ENCODE data around the gene CYP2D6.
A peak's percentile ranks its signal among the peaks of the same experiment; 100 is the strongest.
"Not testable (repeated sequence)": the region's sequence is repeated elsewhere in the genome, so short reads cannot be mapped to it uniquely, and the experiment has no call there.

The CYP2D6 gene

DNA sequence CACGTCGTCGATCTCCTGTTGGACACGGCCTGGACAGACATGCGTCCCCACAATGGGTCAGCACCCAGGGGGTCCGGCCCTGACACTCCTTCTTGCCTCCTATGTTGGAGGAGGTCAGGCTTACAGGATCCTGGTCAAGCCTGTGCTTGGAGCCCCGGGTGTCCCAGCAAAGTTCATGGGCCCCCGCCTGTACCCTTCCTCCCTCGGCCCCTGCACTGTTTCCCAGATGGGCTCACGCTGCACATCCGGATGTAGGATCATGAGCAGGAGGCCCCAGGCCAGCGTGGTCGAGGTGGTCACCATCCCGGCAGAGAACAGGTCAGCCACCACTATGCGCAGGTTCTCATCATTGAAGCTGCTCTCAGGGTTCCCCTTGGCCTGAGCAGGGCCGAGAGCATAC is 3.0 kb downstream of the CYP2D6 start:
- TF ChIP-seq, protein P1, sequence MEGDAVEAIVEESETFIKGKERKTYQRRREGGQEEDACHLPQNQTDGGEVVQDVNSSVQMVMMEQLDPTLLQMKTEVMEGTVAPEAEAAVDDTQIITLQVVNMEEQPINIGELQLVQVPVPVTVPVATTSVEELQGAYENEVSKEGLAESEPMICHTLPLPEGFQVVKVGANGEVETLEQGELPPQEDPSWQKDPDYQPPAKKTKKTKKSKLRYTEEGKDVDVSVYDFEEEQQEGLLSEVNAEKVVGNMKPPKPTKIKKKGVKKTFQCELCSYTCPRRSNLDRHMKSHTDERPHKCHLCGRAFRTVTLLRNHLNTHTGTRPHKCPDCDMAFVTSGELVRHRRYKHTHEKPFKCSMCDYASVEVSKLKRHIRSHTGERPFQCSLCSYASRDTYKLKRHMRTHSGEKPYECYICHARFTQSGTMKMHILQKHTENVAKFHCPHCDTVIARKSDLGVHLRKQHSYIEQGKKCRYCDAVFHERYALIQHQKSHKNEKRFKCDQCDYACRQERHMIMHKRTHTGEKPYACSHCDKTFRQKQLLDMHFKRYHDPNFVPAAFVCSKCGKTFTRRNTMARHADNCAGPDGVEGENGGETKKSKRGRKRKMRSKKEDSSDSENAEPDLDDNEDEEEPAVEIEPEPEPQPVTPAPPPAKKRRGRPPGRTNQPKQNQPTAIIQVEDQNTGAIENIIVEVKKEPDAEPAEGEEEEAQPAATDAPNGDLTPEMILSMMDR (conservative IDR thresholded peaks at IDR 0.05; ENCODE audit: low read depth, low read length), result no peak
- DNase-seq (ENCODE audit: low read depth), result no peak

GRCh38 chr22:42123529-42123928 is 7.1 kb downstream of the CYP2D6 start:
- DNase-seq (ENCODE audit: low read depth); H3K4me3 ChIP-seq (ENCODE audit: low read length): not testable (repeated sequence)

More for the DNA sequence above, 3.0 kb downstream of the CYP2D6 start:
- no peak overlapping the region for H3K4me3 ChIP-seq (ENCODE audit: low read length)

DNA sequence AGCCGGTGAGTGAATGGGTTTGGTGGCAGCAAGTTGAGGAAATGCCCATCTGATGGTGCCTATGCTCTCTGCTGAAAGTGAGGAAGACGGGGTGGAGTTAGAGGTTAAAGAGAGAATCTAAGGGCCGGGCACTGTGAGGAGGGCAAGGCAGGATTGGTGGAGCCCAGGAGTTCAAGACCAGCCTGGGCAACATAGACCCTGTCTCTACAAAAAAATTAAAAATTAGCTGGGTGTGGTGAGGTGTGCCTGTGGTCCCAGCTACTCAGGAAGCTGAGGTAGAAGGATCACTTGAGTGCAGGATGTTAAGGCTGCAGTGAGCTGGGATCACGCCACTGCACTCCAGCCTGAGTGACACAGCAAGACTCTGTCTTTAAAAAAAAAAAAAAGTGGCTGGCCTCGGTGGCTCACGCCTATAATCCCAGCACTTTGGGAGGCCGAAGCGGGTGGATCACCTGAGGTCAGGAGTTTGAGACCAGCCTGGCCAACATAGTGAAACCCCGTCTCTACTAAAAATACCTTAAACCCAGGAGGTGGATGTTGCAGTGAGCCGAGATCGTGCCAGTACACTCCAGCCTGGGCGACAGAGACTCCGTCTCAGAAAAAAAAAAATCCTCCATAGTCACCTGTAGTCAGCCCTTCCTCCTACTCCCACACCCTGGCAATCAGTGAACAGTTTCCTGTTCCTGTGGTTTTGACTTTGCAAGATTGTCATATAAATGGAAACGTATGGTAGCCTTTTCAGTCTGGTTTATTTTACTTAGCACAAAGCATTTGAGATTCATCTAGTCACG is 10.2 kb downstream of the CYP2D6 start:
- DNase-seq (ENCODE audit: low read depth); H3K4me3 ChIP-seq (ENCODE audit: low read length): not testable (repeated sequence)

DNA sequence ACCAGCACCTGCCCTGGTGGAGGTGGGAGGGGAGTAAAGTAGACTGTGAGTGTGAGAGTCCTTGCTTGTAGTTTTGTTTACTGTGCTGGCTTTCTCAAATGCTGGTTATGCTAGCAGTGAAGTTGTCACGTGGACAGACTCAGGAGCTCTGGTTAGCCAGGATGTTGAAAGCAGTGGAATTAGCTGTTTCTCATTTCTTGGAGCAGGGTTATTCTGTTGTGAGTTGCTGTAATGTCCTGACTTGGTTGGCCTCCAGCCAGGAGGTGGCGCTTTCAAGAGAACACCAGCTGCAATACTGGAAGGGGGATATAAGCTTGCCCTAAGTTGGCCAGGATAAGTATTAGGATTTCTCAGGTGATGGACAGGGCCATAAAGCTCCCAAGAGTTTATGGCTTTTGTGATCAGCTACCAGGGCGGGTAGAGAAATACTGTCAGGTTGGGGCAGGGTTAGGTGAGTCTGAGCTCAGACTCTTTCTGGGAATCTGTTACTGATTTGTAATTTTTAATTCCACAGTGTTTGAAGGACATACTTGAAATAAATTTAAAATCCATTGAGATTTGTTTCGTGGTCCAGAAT is 13.7 kb downstream of the CYP2D6 start:
- H3K4me3 ChIP-seq (ENCODE audit: low read length), result no peak overlapping the region
- peak; percentile 19 for DNase-seq (ENCODE audit: low read depth)
- TF ChIP-seq, protein P1 (conservative IDR thresholded peaks at IDR 0.05; ENCODE audit: low read depth, low read length), result peak; percentile 13

DNA sequence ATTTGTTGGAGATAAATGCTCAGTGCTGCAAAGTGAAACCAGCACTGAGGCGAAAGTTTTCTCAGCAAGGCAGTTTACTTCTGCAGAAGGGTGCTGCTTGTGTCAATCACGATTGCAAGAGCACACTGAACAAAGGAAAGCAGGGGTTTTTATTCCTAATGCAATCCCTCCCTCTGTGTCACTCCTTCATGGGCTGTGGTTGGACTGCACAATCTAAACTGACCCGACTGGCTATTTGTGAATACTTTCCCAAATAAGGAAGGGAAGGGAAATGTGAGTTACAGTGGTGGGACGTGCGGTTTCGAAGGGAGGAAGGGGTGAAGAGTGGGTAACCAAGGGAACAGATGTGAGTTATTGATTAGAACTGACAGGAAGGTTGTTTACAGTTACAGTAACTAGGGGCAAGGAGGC is 15.2 kb downstream of the CYP2D6 start:
- H3K4me3 ChIP-seq (ENCODE audit: low read length); DNase-seq (ENCODE audit: low read depth): not testable (repeated sequence)

DNA sequence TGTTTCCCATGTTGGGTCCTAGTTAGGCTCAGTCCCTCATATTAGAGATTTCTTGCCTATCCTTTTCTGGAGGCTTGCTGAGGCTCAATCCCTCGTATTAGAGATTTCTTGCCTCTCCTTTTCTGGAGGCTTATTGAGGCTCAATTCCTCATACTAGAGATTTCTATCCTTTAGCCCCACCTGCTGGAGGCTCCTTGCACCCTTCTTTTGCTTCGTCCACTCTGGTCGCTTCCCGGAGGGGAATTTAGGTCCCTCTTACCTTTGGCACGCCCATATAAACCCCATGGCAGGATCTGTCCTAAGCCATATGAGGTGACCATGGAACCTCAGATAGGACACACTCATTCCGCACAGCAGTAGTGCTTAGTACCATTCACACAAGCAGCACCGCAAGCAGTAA is 15.9 kb downstream of the CYP2D6 start:
- DNase-seq (ENCODE audit: low read depth), result no peak
- TF ChIP-seq, protein P1 (conservative IDR thresholded peaks at IDR 0.05; ENCODE audit: low read depth, low read length), result peak; percentile 46
- H3K4me3 ChIP-seq (ENCODE audit: low read length), result no peak overlapping the region

GRCh38 chr22:42112793-42113192 is 17.8 kb downstream of the CYP2D6 start:
- TF ChIP-seq, protein P1 (conservative IDR thresholded peaks at IDR 0.05; ENCODE audit: low read depth, low read length), result peak; percentile 29
- not testable (repeated sequence) for DNase-seq (ENCODE audit: low read depth); H3K4me3 ChIP-seq (ENCODE audit: low read length)

DNA sequence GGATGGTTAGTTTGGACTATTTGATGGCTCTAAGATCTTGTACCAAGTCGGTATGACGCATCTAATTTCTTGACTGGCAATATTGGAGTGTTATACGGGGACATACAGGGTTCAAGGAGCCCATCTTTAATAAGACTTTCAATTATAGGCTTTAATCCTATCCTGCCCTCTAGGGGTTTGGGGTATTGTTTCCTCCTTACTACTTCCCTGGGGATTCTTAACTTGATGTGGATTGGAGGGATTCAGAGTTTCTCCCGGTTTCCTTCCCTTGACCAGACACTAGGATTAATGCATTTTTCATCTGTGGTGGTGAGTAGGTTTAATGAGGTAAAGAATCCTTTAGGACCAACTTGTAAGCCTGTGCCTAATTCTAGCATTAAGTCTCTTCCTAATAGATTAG is 18.8 kb downstream of the CYP2D6 start:
- DNase-seq (ENCODE audit: low read depth), result no peak
- TF ChIP-seq, protein P1 (conservative IDR thresholded peaks at IDR 0.05; ENCODE audit: low read depth, low read length), result peak; percentile 22
- H3K4me3 ChIP-seq (ENCODE audit: low read length), result no peak overlapping the region
